ENCODE results near the gene PLXNB3. TPM values are rescaled to one million over a fixed set of nuclear protein-coding genes. Genes with fewer than 3 reads are reported as not detected.
"Not testable (repeated sequence)": the region's sequence is repeated elsewhere in the genome, so short reads cannot be mapped to it uniquely, and the experiment has no call there.

The PLXNB3 gene
- total and polyA plus RNA-seq, 2 donors (not counting 1 experiment from before 2014, with no cell fraction given) = 0.25 TPM; not detected in 1

DNA sequence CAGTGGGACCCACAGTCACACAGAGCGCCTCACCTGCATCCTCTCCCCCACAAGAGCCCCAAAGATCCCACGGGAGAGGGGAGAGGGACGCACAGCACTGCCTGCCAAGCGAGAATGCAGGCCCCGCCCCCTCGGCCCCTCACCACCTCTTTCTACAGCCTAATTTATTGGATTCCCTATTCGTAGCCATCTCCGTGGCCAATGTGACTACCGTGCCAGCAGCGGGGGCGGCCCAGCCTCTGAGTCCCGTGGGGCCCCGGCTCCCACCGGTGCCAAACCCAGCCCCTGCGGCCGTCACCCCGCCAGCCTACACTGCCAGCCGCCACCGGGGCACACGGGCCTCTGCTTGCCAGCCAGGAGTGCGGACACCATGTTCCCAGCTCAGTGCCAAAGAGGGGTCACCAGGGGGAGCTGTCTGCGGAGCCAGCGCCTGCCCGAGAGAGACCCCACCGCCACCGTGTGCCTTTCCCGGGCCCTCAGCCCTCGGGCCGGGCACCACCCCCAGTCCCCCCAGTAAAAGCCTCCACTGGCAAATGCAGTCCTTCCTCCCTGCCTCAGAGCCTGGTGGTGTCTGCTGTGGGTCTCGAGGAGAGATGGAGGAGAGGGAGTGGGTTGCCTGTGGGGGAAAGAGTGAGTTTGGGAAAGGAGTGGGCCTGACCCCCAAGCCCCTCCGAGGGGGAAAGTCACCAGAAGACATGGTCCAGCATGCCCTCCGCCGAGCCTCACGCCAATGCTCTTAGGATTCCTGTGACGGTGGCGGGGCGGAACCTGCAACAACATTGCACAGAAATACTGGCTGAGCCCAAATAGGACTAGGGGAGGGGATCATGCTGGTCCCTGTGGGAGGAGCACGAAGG is 19.6 kb upstream of the PLXNB3 start:
- Mint-ChIP-seq H3K27ac (peak overlapping the region; percentile 53), H3K4me1 (peaks cover 33% of the 10 kb centered on the region), H3K27me3 (no peaks in the 10 kb centered on the region), H3K4me3 (peak overlapping the region; percentile 32), H3K9me3 (ENCODE audit: insufficient read depth) (no peaks in the 10 kb centered on the region)
- Histone ChIP-seq H3K79me2 (ENCODE audit: control insufficient read depth, insufficient read depth, low read length) (no peaks in the 10 kb centered on the region), H2AFZ (ENCODE audit: insufficient read depth, low read depth, low read length, poor library complexity, severe bottlenecking) (no peak overlapping the region), H3K27me3 (replicated peaks in 1 of 4; ENCODE audit: control extremely low read depth in 1 of 4, control insufficient read depth in 3 of 4, insufficient read depth in 4 of 4, low read length in 3 of 4) (no peaks in the 10 kb centered on the region), H3K4me1 (ENCODE audit: control insufficient read depth in 2 of 2, insufficient read depth in 2 of 2, low read length in 2 of 2) (peaks cover 8 to 55% of the 10 kb centered on the region in 2 donors), H3K9ac (ENCODE audit: low read length) (no peak overlapping the region), H3K4me2 (replicated peaks; ENCODE audit: low read depth, low read length, poor library complexity, severe bottlenecking) (no peak overlapping the region), H3K27ac (ENCODE audit: low read length in 2 of 2) (no peak overlapping the region), H3K9me3 (ENCODE audit: control extremely low read depth in 1 of 3, control insufficient read depth in 2 of 3, insufficient read depth in 1 of 3, low read length in 2 of 3) (no peaks in the 10 kb centered on the region), H3K4me3 (ENCODE audit: control extremely low read depth in 1 of 5, extremely low read depth in 1 of 5, insufficient read depth in 1 of 5, low read depth in 2 of 5, low read length in 4 of 5) (no peak overlapping the region), H3K36me3 (replicated peaks in 1 of 2; ENCODE audit: control extremely low read depth in 1 of 2, control insufficient read depth in 1 of 2, extremely low read depth in 1 of 2, insufficient read depth in 2 of 2, low read length in 1 of 2) (no peaks in the 10 kb centered on the region), H4K20me1 (ENCODE audit: control insufficient read depth, insufficient read depth, low read length, poor library complexity, severe bottlenecking) (no peaks in the 10 kb centered on the region)
- intact Hi-C loops (cut with micrococcal nuclease) = no loop called here
- DNase-seq (peak; percentile 34), ATAC-seq (ENCODE audit: low read depth) (no peak)
- TF ChIP-seq, protein P1, sequence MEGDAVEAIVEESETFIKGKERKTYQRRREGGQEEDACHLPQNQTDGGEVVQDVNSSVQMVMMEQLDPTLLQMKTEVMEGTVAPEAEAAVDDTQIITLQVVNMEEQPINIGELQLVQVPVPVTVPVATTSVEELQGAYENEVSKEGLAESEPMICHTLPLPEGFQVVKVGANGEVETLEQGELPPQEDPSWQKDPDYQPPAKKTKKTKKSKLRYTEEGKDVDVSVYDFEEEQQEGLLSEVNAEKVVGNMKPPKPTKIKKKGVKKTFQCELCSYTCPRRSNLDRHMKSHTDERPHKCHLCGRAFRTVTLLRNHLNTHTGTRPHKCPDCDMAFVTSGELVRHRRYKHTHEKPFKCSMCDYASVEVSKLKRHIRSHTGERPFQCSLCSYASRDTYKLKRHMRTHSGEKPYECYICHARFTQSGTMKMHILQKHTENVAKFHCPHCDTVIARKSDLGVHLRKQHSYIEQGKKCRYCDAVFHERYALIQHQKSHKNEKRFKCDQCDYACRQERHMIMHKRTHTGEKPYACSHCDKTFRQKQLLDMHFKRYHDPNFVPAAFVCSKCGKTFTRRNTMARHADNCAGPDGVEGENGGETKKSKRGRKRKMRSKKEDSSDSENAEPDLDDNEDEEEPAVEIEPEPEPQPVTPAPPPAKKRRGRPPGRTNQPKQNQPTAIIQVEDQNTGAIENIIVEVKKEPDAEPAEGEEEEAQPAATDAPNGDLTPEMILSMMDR (IDR thresholded peaks at IDR 0.05) = peak; percentile 8
- no peak for TF ChIP-seq EZH2 (IDR thresholded peaks at IDR 0.05; ENCODE audit: borderline replicate concordance, insufficient read depth, low read depth, low read length, poor library complexity, severe bottlenecking)
- WGBS (ENCODE audit: insufficient coverage) = 33% methylated on average over 18 of the region's 38 CpGs
- ChIA-PET POLR2A (interaction anchor here (0.6 kb wide), 1 partner anchor 69 kb away, joined by 3 read pairs; no protein-coding TSS in a partner anchor), CTCF (interaction anchor here (1.0 kb wide), 1 partner anchor 11 kb away, joined by 4 read pairs; no protein-coding TSS in a partner anchor)

DNA sequence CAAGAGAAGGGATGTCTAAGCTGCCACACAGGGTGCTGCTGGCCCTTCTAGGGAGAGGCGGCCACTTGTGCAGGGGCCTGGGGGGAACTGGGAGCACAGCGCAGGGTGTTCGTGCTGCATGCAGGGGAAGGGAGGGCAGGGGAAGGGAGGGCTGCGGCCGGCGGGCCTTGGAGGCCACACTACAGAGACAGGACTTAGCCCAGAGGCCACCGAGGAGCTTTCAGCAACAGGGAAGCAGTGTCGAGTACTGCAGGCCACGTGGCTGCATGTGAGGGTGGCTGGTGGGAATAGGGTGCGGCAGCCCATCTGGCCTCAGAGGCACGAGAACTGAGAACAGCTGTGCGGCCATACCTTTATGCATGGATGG is 19.0 kb upstream of the PLXNB3 start:
- H3K4me1 ChIP-seq (ENCODE audit: control insufficient read depth in 2 of 2, insufficient read depth in 2 of 2, low read length in 2 of 2) = peaks cover 10 to 52% of the 10 kb centered on the region in 2 donors
- H2AFZ ChIP-seq (ENCODE audit: insufficient read depth, low read depth, low read length, poor library complexity, severe bottlenecking); H3K9me3 Mint-ChIP-seq (ENCODE audit: insufficient read depth); H3K36me3 ChIP-seq (replicated peaks in 1 of 2; ENCODE audit: control extremely low read depth in 1 of 2, control insufficient read depth in 1 of 2, extremely low read depth in 1 of 2, insufficient read depth in 2 of 2, low read length in 1 of 2); intact Hi-C loops (cut with micrococcal nuclease); H3K27me3 ChIP-seq (replicated peaks in 1 of 4; ENCODE audit: control extremely low read depth in 1 of 4, control insufficient read depth in 3 of 4, insufficient read depth in 4 of 4, low read length in 3 of 4); DNase-seq; H3K9me3 ChIP-seq (ENCODE audit: control extremely low read depth in 1 of 3, control insufficient read depth in 2 of 3, insufficient read depth in 1 of 3, low read length in 2 of 3); ATAC-seq (ENCODE audit: low read depth); POLR2A ChIA-PET; H3K4me3 ChIP-seq (ENCODE audit: control extremely low read depth in 1 of 5, extremely low read depth in 1 of 5, insufficient read depth in 1 of 5, low read depth in 2 of 5, low read length in 4 of 5); H3K27me3 Mint-ChIP-seq; H3K9ac ChIP-seq (ENCODE audit: low read length); H3K79me2 ChIP-seq (ENCODE audit: control insufficient read depth, insufficient read depth, low read length); H3K27ac ChIP-seq (ENCODE audit: low read length in 2 of 2); H3K4me2 ChIP-seq (replicated peaks; ENCODE audit: low read depth, low read length, poor library complexity, severe bottlenecking); H4K20me1 ChIP-seq (ENCODE audit: control insufficient read depth, insufficient read depth, low read length, poor library complexity, severe bottlenecking): not testable (repeated sequence)
- peak overlapping the region; percentile 53 for H3K27ac Mint-ChIP-seq
- CTCF ChIA-PET = interaction anchor here (1.0 kb wide), 1 partner anchor 11 kb away, joined by 4 read pairs; no protein-coding TSS in a partner anchor
- H3K4me3 Mint-ChIP-seq = peak overlapping the region; percentile 53
- H3K4me1 Mint-ChIP-seq = peaks cover 38% of the 10 kb centered on the region
- no CpG with 5 or more reads among the region's 12 CpGs for WGBS (ENCODE audit: insufficient coverage)

Data from B cell (primary cell).